ENCODE data around the gene SEMA4A.
A peak's percentile ranks its signal among the peaks of the same experiment; 100 is the strongest.
"Not testable (repeated sequence)": the region's sequence is repeated elsewhere in the genome, so short reads cannot be mapped to it uniquely, and the experiment has no call there.

SEMA4A gene

GRCh38 chr1:156155756-156156510, 2.5 kb downstream of the SEMA4A start:
- no peak for DNase-seq (ENCODE audit: low read depth in 3 of 3, low spot score in 1 of 3)

GRCh38 chr1:156157506-156157905, 4.1 kb downstream of the SEMA4A start:
- DNase-seq (ENCODE audit: low read depth in 3 of 3, low spot score in 1 of 3) = no peak

- no peak for DNase-seq (ENCODE audit: low read depth in 3 of 3, low spot score in 1 of 3)
These were observed 4.6 kb downstream of the SEMA4A start for GRCh38 chr1:156157966-156158365.

- DNase-seq (ENCODE audit: low read depth in 3 of 3, low spot score in 1 of 3) = no peak
These were observed 6.8 kb downstream of the SEMA4A start for GRCh38 chr1:156160000-156160742.

- DNase-seq (ENCODE audit: low read depth in 3 of 3, low spot score in 1 of 3) = peak; percentile 20 to 59 (median 25)
These were observed 7.4 kb downstream of the SEMA4A start for GRCh38 chr1:156160743-156161171.

- no peak for DNase-seq (ENCODE audit: low read depth in 3 of 3, low spot score in 1 of 3)
These were observed 9.1 kb downstream of the SEMA4A start for GRCh38 chr1:156162430-156163037.

- no peak for DNase-seq (ENCODE audit: low read depth in 3 of 3, low spot score in 1 of 3)
These were observed 10.3 kb downstream of the SEMA4A start for GRCh38 chr1:156163712-156164111.

- DNase-seq (ENCODE audit: low read depth in 3 of 3, low spot score in 1 of 3) = no peak
These were observed 10.9 kb downstream of the SEMA4A start for GRCh38 chr1:156164125-156164831.

GRCh38 chr1:156165083-156165482, 11.7 kb downstream of the SEMA4A start:
- DNase-seq (ENCODE audit: low read depth in 3 of 3, low spot score in 1 of 3) = no peak

GRCh38 chr1:156167536-156167935, 14.2 kb downstream of the SEMA4A start:
- no peak for DNase-seq (ENCODE audit: low read depth in 3 of 3, low spot score in 1 of 3)

GRCh38 chr1:156172696-156173470, 19.5 kb downstream of the SEMA4A start:
- no peak for DNase-seq (ENCODE audit: low read depth in 3 of 3, low spot score in 1 of 3)

- no peak for DNase-seq (ENCODE audit: low read depth in 3 of 3, low spot score in 1 of 3)
These were observed 23.3 kb downstream of the SEMA4A start for GRCh38 chr1:156176610-156177210.

- DNase-seq (ENCODE audit: low read depth in 3 of 3, low spot score in 1 of 3) = no peak
These were observed 24.7 kb downstream of the SEMA4A start for GRCh38 chr1:156177919-156178654.

GRCh38 chr1:156180471-156180870, 27.1 kb downstream of the SEMA4A start:
- DNase-seq (ENCODE audit: low read depth in 3 of 3, low spot score in 1 of 3) = no peak

- DNase-seq (ENCODE audit: low read depth in 3 of 3, low spot score in 1 of 3) = not testable (repeated sequence)
These were observed 28.1 kb downstream of the SEMA4A start for GRCh38 chr1:156181391-156181924.

- not testable (repeated sequence) for DNase-seq (ENCODE audit: low read depth in 3 of 3, low spot score in 1 of 3)
These were observed 28.8 kb downstream of the SEMA4A start for GRCh38 chr1:156182010-156182779.

GRCh38 chr1:156186347-156187177, 33.2 kb downstream of the SEMA4A start:
- DNase-seq (ENCODE audit: low read depth in 3 of 3, low spot score in 1 of 3) = not testable (repeated sequence)

GRCh38 chr1:156190265-156190664, 36.9 kb downstream of the SEMA4A start:
- not testable (repeated sequence) for DNase-seq (ENCODE audit: low read depth in 3 of 3, low spot score in 1 of 3)

Measured in stimulated activated CD4-positive, alpha-beta T cell treated with anti-CD3 and anti-CD28 coated beads, TNF-alpha, amount 100 ng/mL, for 1 hour (primary cell).